Fibroblast of pulmonary artery (primary cell): ENCODE results near the gene CHD6.

ENCODE experiments used
- DNase-seq: peaks from one replicate; pipeline ENCODE4 v3.0.0-alpha.2; 2010; ENCODE audit warnings: low read depth
- H3K4me3 ChIP-seq: replicated peaks from 2 replicates; pipeline ENCODE4 v1.5.1; 2011; ENCODE audit warnings: low read depth, mild to moderate bottlenecking, control low read depth, low read length, moderate library complexity
- CTCF ChIP-seq: IDR thresholded peaks from 2 replicates; pipeline ENCODE4 v1.5.1; 2011; ENCODE audit warnings: mild to moderate bottlenecking, control low read depth, low read length, inconsistent platforms; ENCODE audit errors: missing control alignments

The CHD6 gene

GRCh38 chr20:41622584-41622983 is 4.4 kb upstream of the CHD6 start:
- no peak for TF ChIP-seq CTCF
- no peak for DNase-seq
- H3K4me3 ChIP-seq, result no peak overlapping the region

GRCh38 chr20:41621971-41622370 is 3.8 kb upstream of the CHD6 start:
- TF ChIP-seq CTCF, result no peak
- no peak for DNase-seq
- no peak overlapping the region for H3K4me3 ChIP-seq

- no peak for TF ChIP-seq CTCF
Measured at GRCh38 chr20:41621421-41621820, 3.2 kb upstream of the CHD6 start.

GRCh38 chr20:41619360-41620100 is 1.4 kb upstream of the CHD6 start:
- TF ChIP-seq CTCF, result no peak
- H3K4me3 ChIP-seq, result no peak overlapping the region
- DNase-seq, result no peak

More at GRCh38 chr20:41621421-41621820, 3.2 kb upstream of the CHD6 start:
- DNase-seq, result no peak
- no peak overlapping the region for H3K4me3 ChIP-seq

- no peak for TF ChIP-seq CTCF
- no peak for DNase-seq
- H3K4me3 ChIP-seq, result peak overlapping the region; percentile 80
Measured at GRCh38 chr20:41618807-41619311, 682 bp upstream of the CHD6 start.

- TF ChIP-seq CTCF, result no peak
- H3K4me3 ChIP-seq, result peak overlapping the region; percentile 80
- DNase-seq, result peak; percentile 44
Measured at GRCh38 chr20:41617059-41617901, 897 bp downstream of the CHD6 start.
